Measurements from ENCODE around the gene SRCIN1.

Gene SRCIN1

GRCh38 chr17:38617074-38617860 lies 11.5 kb upstream of the SRCIN1 start:
- DNase-seq: no peak

DNA sequence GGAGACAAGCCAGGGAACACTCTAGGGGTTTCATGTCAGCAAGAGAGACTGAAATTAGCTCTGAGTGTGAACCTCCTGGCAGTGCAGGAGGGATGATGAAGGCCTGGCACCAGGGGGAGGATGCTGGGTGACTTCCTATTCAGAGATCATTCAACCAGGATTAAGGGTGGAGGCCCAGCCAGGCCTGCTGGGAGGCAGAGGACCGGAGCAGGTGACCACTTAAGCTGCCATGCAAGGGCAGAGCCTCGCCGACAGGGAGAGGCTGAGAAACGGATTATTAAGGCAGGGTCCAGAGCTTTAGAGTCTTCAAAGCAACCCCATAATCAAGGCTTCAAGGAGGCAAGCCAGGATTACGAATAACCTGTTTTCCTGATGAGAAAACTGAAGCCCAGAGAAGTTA lies 10.6 kb upstream of the SRCIN1 start:
- DNase-seq: no peak

- DNase-seq: no peak
Measured at GRCh38 chr17:38613981-38614779, 8.4 kb upstream of the SRCIN1 start.

DNA sequence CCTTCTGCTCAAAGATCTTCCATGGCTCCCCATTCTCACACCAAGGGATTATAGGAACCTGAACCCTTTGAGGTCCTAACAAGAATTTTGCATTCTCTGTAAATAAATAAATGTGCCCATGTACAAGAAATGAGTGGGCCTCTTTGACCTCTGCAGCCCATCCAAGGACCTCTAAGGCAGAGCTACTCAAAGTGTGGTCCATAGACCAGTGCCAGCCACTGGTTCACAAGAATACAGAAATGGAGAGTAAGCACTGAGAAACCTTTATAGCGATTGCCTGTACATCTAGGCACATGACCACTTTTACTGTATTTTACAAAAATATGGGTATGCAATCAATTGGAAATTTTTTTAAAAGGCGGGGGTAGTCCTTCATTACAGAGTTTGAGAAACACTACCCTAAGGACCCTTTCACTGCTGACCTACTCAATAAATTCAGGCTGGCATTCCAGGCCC lies 7.8 kb upstream of the SRCIN1 start:
- DNase-seq: no peak

DNA sequence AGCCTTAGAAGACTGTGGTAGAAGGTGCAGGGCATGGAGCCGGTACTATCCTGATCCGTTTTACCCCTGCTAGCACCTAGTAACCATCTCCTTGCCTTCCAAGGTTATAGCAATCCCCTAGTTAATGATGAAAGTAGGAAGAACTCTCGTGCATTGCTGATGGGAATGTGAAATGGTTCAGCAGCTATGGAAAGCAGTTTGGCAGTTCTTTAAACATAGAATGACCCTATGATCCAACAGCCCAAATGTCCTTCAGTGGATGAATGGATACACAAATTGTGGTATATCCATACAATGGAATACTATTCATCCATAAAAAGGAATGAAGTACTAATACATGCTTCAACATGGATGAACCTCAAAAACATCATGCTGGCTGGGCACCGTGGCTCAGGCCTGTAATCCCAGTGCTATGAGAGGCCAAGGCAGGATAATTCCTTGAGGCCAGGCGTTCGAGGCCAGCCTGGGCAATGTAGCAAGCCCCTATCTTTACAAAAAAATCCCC lies 6.2 kb upstream of the SRCIN1 start:
- no peak for DNase-seq

- no peak for DNase-seq
Measured at GRCh38 chr17:38611070-38611786, 5.5 kb upstream of the SRCIN1 start.

DNA sequence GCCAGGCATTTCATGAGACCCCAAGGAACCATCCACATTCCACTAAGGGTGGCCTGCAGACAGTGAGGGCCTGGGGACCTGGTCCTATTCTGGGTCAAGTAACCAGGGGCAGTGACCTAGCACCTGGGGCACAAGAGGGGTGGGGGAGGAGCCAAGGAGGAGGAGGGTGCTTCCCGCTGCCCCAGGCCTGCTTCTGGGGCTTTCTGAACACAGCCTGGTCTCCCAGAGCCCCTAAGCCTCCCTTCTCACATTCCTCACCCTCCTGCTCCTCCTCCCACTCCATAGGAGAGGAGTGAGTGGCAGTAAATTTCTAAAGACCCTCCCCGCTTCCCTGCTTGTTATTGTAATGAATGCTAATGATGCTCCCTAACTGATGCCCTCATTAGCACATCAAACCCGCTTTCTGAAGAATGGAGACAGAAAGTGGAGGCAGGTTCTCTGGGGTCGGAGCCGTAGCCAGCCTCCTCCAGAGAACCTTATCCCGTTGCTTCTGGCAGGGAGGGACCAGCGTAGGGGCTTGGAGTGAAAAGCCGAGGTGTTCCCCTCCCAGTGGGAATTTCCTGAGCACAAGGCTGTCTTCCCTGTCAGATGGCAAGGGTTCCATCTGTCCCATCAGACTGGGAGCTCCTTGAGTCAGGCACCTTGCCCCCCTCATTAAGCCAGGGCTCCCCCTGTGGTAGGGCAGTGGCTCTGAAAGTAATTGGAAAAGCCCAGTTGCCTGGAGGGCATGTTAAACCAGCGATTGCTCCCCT lies 3.7 kb upstream of the SRCIN1 start:
- no peak for DNase-seq

GRCh38 chr17:38608648-38609047 lies 2.9 kb upstream of the SRCIN1 start:
- no peak for DNase-seq

DNA sequence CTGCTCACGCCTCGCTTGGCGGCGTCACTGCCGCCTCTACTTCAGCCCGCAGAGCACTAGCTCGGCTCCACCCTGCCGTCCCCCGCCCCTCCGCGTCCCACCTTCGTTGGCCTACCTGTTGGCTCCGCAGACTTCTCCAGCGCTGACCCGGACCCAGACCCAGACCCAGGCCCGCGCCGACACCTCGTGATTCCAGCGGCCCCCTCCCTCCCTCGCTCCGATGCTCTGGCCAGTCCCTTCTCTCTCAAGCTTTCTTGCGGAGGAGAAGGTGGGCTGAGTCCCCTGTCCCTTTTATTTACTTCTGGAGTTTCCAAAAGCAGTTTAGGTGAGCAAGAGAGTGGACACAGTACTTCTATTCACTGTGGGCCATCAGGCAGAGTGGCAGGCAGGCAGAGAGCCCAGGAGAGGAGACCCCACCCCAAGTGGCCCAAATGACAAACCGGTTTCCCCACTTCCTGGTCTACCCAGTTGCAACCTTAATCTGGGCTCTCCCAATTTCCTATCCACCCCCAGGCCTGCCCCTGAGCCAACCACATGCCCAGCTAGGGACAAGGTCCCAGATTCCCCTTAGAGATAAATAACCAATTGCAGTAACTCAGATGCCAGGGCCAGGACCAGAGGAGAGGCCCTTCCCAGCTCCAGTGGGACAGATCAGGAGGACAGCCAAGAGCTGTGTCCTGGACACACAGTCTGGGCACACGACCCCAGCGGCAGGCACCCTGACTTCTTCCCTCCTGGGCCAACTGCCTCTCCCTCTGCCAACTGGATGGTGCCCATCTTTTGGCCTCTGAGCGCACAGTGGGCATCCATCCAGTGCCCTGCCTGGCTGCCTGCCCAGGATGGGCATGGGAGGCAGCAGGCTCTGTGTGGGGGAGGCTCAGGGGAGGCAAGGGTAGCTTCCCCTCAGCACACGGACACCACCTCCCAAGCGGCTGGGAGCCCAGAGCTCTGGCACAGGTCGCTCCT lies 1.2 kb upstream of the SRCIN1 start:
- DNase-seq: peak; percentile 92

DNA sequence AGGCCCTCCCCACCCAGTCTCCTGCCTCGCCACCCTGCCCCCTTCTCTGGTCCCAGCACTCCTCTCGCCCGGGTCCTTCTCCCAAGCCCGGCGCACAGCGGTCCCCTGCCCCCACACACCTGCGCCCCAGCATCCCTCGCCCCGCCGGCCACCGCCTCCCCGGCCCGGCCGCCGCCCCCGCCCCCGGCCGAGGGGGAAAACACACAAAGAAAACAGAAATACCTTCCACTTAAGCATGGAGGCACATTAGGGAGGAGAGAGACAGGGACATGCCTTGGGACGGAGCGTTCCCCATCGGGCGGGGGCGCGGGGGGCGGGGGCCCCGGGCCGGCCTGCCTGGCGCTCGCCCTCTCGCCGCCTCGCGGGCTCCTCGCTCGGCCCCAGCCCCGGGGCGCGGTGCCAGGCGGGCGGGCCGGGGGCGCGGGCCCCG lies 326 bp downstream of the SRCIN1 start:
- DNase-seq: peak; percentile 46

GRCh38 chr17:38604479-38605403 lies 1.0 kb downstream of the SRCIN1 start:
- peak; percentile 34 for DNase-seq

- DNase-seq: no peak
Measured at GRCh38 chr17:38603786-38604478, 1.8 kb downstream of the SRCIN1 start.

- DNase-seq: peak; percentile 39
Measured at GRCh38 chr17:38602956-38603785, 2.6 kb downstream of the SRCIN1 start.

- DNase-seq: no peak
Measured at GRCh38 chr17:38602453-38602852, 3.3 kb downstream of the SRCIN1 start.

DNA sequence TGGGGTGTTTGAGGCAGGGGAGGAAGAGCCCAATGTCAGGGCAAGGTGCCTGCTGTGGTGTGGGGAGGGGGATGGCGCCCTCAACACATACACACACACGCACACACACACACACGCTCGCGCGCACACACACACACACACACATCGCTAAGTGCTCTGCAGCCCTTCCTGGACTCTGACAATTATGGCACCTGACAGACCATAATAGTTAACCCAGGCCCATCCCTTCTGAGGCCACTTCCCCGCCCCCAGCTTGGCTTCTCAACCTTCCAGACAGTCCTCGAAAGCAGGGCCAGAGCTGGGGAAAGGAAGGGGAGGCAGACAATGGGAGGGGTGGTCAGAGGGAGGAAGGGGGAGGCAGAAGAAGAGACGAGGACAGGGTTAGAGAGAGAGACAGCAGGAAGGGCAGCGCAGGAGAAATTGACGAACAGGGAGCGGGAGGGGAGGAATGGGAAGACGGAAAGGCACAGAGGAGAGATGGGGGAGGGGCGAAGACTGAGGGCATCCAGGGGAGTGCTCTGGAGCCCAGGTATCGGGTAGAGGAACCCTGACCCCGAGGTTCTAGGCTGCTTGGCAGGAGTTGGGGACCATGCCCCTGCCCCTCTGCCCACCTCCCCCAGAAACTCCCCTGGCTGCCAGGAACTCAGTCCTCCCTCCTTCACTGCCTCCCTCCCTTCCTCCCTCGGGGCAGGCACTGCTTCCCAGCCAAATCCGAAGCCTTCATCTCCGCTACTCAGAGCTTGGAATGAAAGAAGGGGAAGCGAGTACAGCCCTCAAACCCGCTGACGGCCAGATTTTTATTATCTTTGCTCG lies 4.0 kb downstream of the SRCIN1 start:
- no peak for DNase-seq

DNA sequence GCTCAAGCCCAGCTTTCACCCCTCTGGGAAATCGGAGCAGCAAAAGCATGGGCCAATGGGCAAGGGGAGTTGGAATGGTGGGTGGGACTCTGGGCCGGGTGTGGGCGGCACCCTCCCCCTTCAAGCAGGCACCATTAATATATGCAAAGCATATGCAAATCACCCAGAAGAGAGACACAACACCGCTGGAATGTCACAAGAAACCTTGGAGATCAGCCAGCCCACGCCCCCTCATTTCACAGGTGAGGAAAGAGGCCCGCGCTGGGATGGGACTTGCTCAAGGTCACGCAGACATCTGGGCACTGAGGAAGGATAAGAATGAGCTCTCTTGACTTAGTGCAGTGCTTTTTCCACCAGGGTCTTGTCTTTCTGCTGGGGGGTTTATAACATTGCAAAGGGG lies 4.8 kb downstream of the SRCIN1 start:
- no peak for DNase-seq

DNA sequence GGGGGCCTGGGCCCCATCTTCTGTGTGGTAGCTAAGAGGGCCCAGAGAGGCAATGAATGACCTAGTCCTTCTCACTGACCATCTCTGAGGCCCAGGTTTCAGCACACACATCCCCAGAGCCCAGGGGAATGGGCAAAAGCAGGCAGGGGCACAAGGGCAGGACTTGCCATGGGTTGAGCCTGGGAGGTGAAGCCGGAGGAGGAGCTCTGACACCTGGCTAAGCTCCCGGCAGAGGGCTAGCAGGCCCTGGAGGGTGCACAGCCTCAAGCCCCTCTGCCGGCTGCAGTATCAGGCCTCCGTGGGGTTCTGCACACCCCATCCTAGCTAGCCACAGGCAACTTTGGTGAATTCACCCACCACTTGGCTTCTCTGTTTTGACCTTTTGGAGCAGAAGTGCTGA lies 5.3 kb downstream of the SRCIN1 start:
- no peak for DNase-seq

All from midbrain (tissue), 1 donor.